CD4-positive, CD25-positive, alpha-beta regulatory T cell (primary cell): ENCODE measurements around the gene SMAD2. TPM values are rescaled to one million over a fixed set of nuclear protein-coding genes. Genes with fewer than 3 reads are reported as not detected.

ENCODE experiments used
- ATAC-seq, 2 donors: fragments of 150-1000 bp; cut with Tn5 transposase; one replicate each; pipeline ENCODE4 v1.10.0; 2021; ENCODE audit warnings: low read depth in 2 of 2, moderate number of reproducible peaks in 2 of 2, moderate library complexity in 1 of 2
- DNase-seq, 3 donors: peaks; one replicate each; pipeline versions ENCODE4 v3.0.0 to v3.0.0-alpha.2; 2012 to 2022; ENCODE audit warnings: mixed read lengths in 1 of 3
- H3K27ac ChIP-seq: one replicate; pipeline ENCODE4 v1.7.0; 2013; ENCODE audit warnings: mild to moderate bottlenecking, low read length; ENCODE audit not compliant: insufficient read depth, poor library complexity, severe bottlenecking
- H3K27me3 ChIP-seq: one replicate; pipeline ENCODE4 v1.7.0; 2013; ENCODE audit warnings: low read length; ENCODE audit not compliant: control insufficient read depth, insufficient read depth
- H3K36me3 ChIP-seq: one replicate; pipeline ENCODE4 v1.7.0; 2013; ENCODE audit warnings: mild to moderate bottlenecking, low read length, moderate library complexity; ENCODE audit not compliant: control insufficient read depth, insufficient read depth
- H3K4me1 ChIP-seq: 2 replicates; pipeline ENCODE4 v1.7.0; 2013; ENCODE audit warnings: mild to moderate bottlenecking, low read length; ENCODE audit not compliant: insufficient read depth, control insufficient read depth, poor library complexity, severe bottlenecking
- H3K4me3 ChIP-seq: one replicate; pipeline ENCODE4 v1.7.0; 2013; ENCODE audit warnings: low read depth, mild to moderate bottlenecking, low read length, moderate library complexity
- H3K9me3 ChIP-seq, 2 experiments: 1 replicate in 1 of 2; 2 replicates in 1 of 2; pipeline ENCODE4 v1.7.0; 2013; ENCODE audit warnings: low read length in 2 of 2, mild to moderate bottlenecking in 1 of 2, moderate library complexity in 1 of 2; ENCODE audit not compliant: control insufficient read depth in 2 of 2
- H3K27ac Mint-ChIP-seq, 3 donors: one replicate each; pipeline ENCODE4 v1.8.0; 2020 to 2022; ENCODE audit warnings: mild to moderate bottlenecking in 3 of 3, mixed read lengths in 3 of 3, moderate library complexity in 2 of 3
- H3K27me3 Mint-ChIP-seq: one replicate; pipeline ENCODE4 v1.8.0; 2022; ENCODE audit warnings: mild to moderate bottlenecking, mixed read lengths
- H3K36me3 Mint-ChIP-seq: one replicate; pipeline ENCODE4 v1.8.0; 2020; ENCODE audit warnings: mixed read lengths
- H3K4me1 Mint-ChIP-seq, 4 donors: one replicate each; pipeline ENCODE4 v1.8.0; 2020 to 2022; ENCODE audit warnings: mixed read lengths in 4 of 4, mild to moderate bottlenecking in 1 of 4
- H3K4me3 Mint-ChIP-seq, 4 donors: one replicate each; pipeline ENCODE4 v1.8.0; 2020 to 2022; ENCODE audit warnings: mild to moderate bottlenecking in 4 of 4, mixed read lengths in 4 of 4, moderate library complexity in 3 of 4
- H3K9me3 Mint-ChIP-seq, 7 donors: one replicate each; pipeline ENCODE4 v1.8.0; 2020 to 2022; ENCODE audit warnings: mixed read lengths in 7 of 7, mild to moderate bottlenecking in 3 of 7, moderate library complexity in 2 of 7
- polyA plus RNA-seq, 4 donors: library from polyadenylated mRNA; unstranded; fragments of 300-500 nt; fragmentation: Illumina TruSeq; gene quantifications; one replicate each; pipeline ENCODE4 v1.2.3, GENCODE V29; 2021
- total RNA-seq: library from RNA; stranded (reverse); gene quantifications from one replicate; pipeline ENCODE4 v1.2.3, GENCODE V29; 2022

Gene SMAD2
- total and polyA plus RNA-seq, 5 donors from 2014 or later: 78.1 to 115 (median 94.5) TPM

- Histone ChIP-seq H3K9me3 (no peaks in the 10 kb centered on the region), H3K27me3 (no peaks in the 10 kb centered on the region), H3K4me1 (no peaks in the 10 kb centered on the region), H3K36me3 (no peaks in the 10 kb centered on the region), H3K27ac (no peak overlapping the region), H3K4me3 (no peak overlapping the region)
- peaks cover 0 to 10% (median 3%) of the 10 kb centered on the region in 4 donors for H3K4me1 Mint-ChIP-seq
- no peaks in the 10 kb centered on the region for H3K27me3 Mint-ChIP-seq
- no peak for DNase-seq
- H3K36me3 Mint-ChIP-seq: peaks cover 9% of the 10 kb centered on the region
- H3K4me3 Mint-ChIP-seq: no peak overlapping the region
- H3K9me3 Mint-ChIP-seq: no peaks in the 10 kb centered on the region
- ATAC-seq: no peak
- H3K27ac Mint-ChIP-seq: no peak overlapping the region
These were observed 113.3 kb downstream of the SMAD2 start for GRCh38 chr18:47817017-47817794.

- peaks cover 0 to 1% (median 0%) of the 10 kb centered on the region in 7 donors for H3K9me3 Mint-ChIP-seq
- H3K27me3 Mint-ChIP-seq: no peaks in the 10 kb centered on the region
- H3K36me3 Mint-ChIP-seq: peaks cover 9% of the 10 kb centered on the region
- Histone ChIP-seq H3K4me3 (no peak overlapping the region), H3K27me3 (no peaks in the 10 kb centered on the region), H3K9me3 (no peaks in the 10 kb centered on the region), H3K27ac (no peak overlapping the region), H3K4me1 (no peaks in the 10 kb centered on the region), H3K36me3 (no peaks in the 10 kb centered on the region)
- H3K27ac Mint-ChIP-seq: no peak overlapping the region
- no peak overlapping the region for H3K4me3 Mint-ChIP-seq
- no peak for DNase-seq
- H3K4me1 Mint-ChIP-seq: peaks cover 0 to 5% (median 2%) of the 10 kb centered on the region in 4 donors
- no peak for ATAC-seq
These were observed 114.8 kb downstream of the SMAD2 start for GRCh38 chr18:47815486-47816270.

GRCh38 chr18:47809420-47809819, 121.0 kb downstream of the SMAD2 start:
- H3K27me3 Mint-ChIP-seq: no peaks in the 10 kb centered on the region
- Histone ChIP-seq H3K4me3 (no peak overlapping the region), H3K9me3 (no peaks in the 10 kb centered on the region), H3K4me1 (no peaks in the 10 kb centered on the region), H3K27me3 (no peaks in the 10 kb centered on the region), H3K27ac (no peak overlapping the region), H3K36me3 (no peaks in the 10 kb centered on the region)
- ATAC-seq (no peak), DNase-seq (no peak)
- peaks cover 0 to 2% (median 0%) of the 10 kb centered on the region in 7 donors for H3K9me3 Mint-ChIP-seq
- peaks cover 14% of the 10 kb centered on the region for H3K36me3 Mint-ChIP-seq
- H3K27ac Mint-ChIP-seq: no peak overlapping the region
- no peak overlapping the region for H3K4me3 Mint-ChIP-seq
- peaks cover 0 to 5% (median 2%) of the 10 kb centered on the region in 4 donors for H3K4me1 Mint-ChIP-seq

DNA sequence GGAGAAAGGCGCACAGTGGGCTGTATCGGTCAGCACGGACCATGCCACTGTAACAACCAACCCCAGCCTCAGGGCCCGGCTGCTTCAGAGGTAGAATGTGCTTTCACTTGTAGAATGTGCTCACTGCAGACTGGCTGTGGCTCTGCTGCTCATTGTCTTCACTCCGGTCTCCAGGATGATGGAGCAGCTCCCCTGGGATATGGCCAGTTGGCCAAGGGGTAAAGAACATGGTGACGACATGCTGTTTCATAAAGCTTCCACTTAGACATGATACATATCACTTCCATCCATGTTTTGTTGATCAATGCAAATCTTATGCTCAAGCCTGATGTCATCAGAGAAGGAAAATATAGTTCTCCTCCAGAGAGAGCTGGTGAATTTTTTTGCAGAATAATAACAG, 127.7 kb downstream of the SMAD2 start:
- Histone ChIP-seq H3K36me3 (no peaks in the 10 kb centered on the region), H3K4me3 (no peak overlapping the region), H3K4me1 (no peaks in the 10 kb centered on the region), H3K27me3 (no peaks in the 10 kb centered on the region), H3K9me3 (no peaks in the 10 kb centered on the region), H3K27ac (no peak overlapping the region)
- ATAC-seq (no peak), DNase-seq (no peak)
- H3K36me3 Mint-ChIP-seq: peaks cover 3% of the 10 kb centered on the region
- H3K4me3 Mint-ChIP-seq: no peak overlapping the region
- H3K27ac Mint-ChIP-seq: no peak overlapping the region
- H3K4me1 Mint-ChIP-seq: no peaks in the 10 kb centered on the region
- H3K9me3 Mint-ChIP-seq: peaks cover 0 to 5% (median 0%) of the 10 kb centered on the region in 7 donors
- peaks cover 5% of the 10 kb centered on the region for H3K27me3 Mint-ChIP-seq

DNA sequence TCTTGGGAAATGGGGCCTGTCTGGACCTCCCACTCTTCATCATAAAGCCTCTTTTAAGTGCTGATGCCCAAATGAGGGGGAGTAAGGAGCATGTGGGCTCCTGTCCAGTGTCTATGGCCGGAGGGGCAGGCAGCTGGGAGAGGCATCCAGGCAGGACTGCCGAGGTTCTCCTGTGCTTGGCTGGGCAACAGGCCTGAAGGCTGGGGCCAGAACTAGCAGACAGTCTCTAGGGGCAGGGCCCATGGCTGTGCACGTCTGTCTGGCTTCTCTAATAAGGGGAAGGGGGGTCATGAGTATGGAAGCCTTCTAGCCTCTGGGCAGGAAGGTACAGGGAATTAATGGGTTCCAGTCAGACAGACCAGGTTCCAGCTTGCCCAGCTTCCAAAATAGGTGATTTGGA, 128.6 kb downstream of the SMAD2 start:
- H3K9me3 ChIP-seq: no peaks in the 10 kb centered on the region
- H3K27ac ChIP-seq: no peak overlapping the region
- Mint-ChIP-seq H3K27me3 (peaks cover 10% of the 10 kb centered on the region), H3K4me3 (no peak overlapping the region), H3K36me3 (no peaks in the 10 kb centered on the region), H3K9me3 (peaks cover 0 to 5% (median 0%) of the 10 kb centered on the region in 7 donors), H3K27ac (no peak overlapping the region), H3K4me1 (no peaks in the 10 kb centered on the region)
- H3K4me3 ChIP-seq: no peak overlapping the region
- no peaks in the 10 kb centered on the region for H3K36me3 ChIP-seq
- H3K27me3 ChIP-seq: no peaks in the 10 kb centered on the region
- DNase-seq: no peak
- H3K4me1 ChIP-seq: no peaks in the 10 kb centered on the region
- ATAC-seq: no peak

DNA sequence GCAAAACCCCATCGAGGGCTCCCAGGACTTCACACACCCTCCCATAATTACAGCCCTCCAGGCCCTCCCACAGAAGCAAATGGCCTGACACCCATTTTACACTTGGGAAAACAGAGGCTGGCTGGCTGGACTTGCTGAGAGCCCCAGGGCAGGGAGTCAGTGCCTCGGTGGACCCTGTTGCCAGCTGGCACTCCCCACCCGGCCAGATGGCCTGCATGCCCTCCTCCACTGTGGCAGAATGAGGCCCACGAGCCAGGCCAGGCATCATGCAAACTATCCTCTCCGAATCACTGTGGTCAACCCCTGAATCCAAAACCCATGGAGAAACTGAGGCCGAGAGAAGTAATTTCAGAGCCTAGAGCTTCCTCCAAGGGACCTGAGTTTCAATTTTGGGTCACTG, 129.7 kb downstream of the SMAD2 start:
- H3K9me3 Mint-ChIP-seq: peaks cover 0 to 5% (median 0%) of the 10 kb centered on the region in 7 donors
- Histone ChIP-seq H3K27me3 (no peaks in the 10 kb centered on the region), H3K27ac (no peak overlapping the region), H3K4me1 (no peaks in the 10 kb centered on the region), H3K36me3 (no peaks in the 10 kb centered on the region), H3K4me3 (no peak overlapping the region), H3K9me3 (no peaks in the 10 kb centered on the region)
- H3K4me1 Mint-ChIP-seq: no peaks in the 10 kb centered on the region
- H3K27ac Mint-ChIP-seq: no peak overlapping the region
- ATAC-seq (no peak), DNase-seq (no peak)
- no peak overlapping the region for H3K4me3 Mint-ChIP-seq
- no peaks in the 10 kb centered on the region for H3K36me3 Mint-ChIP-seq
- H3K27me3 Mint-ChIP-seq: peaks cover 12% of the 10 kb centered on the region

- H3K4me3 Mint-ChIP-seq: no peak overlapping the region
- Histone ChIP-seq H3K4me3 (no peak overlapping the region), H3K36me3 (no peaks in the 10 kb centered on the region), H3K9me3 (no peaks in the 10 kb centered on the region), H3K27me3 (no peaks in the 10 kb centered on the region), H3K27ac (no peak overlapping the region), H3K4me1 (no peaks in the 10 kb centered on the region)
- H3K9me3 Mint-ChIP-seq: peaks cover 0 to 5% (median 0%) of the 10 kb centered on the region in 7 donors
- no peaks in the 10 kb centered on the region for H3K4me1 Mint-ChIP-seq
- peaks cover 14% of the 10 kb centered on the region for H3K27me3 Mint-ChIP-seq
- ATAC-seq: no peak
- no peaks in the 10 kb centered on the region for H3K36me3 Mint-ChIP-seq
- no peak for DNase-seq
- no peak overlapping the region for H3K27ac Mint-ChIP-seq
These were observed 130.2 kb downstream of the SMAD2 start for GRCh38 chr18:47800248-47800647.
